Testis (tissue), 2 donors: Measurements from ENCODE around the gene C1orf53.

Experiments
- POLR2A ChIP-seq: fragments of 450-650 bp; IDR thresholded peaks from one replicate; pipeline ENCODE4 v1.6.1; 2017; ENCODE audit warnings: antibody characterized with exemption, mild to moderate bottlenecking, moderate library complexity
- TF ChIP-seq, protein P1 (sequence below), 3 experiments: fragments of 450-650 bp in 2 of 3; fragments of 200-600 bp in 1 of 3; sonication (generic) in 1 of 3; IDR thresholded peaks; one replicate each; pipeline ENCODE4 v1.5.1; 2016 to 2019; ENCODE audit warnings: antibody characterized with exemption in 3 of 3, mild to moderate bottlenecking in 2 of 3, moderate library complexity in 1 of 3

DNA sequence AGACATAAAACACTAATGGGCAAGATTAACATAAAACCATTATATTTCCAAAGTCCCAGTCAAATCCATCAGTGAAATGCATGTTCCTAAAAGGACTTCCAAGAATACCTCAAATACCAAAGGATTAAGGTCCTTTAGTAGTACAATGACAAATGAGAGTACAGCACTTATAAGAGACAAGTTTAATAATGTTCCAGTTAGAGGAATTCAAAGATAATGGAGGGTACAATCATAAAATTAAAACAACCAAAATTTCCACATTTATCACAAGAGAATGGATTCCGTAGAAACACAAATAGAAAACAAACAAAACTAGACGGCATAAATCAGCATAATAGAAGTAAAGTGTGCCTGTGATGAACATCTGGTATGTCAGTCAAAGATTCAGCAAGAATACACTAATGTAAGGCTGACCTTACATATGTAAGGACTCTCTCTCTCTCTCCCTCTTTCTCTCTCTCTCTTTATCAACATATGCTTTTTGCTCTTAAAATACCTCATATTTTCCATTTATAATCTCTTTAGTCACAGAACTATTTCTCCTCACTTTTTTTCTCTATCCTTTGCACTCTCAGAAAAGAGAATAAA, 32.8 kb upstream of the C1orf53 start:
- TF ChIP-seq, protein P1, sequence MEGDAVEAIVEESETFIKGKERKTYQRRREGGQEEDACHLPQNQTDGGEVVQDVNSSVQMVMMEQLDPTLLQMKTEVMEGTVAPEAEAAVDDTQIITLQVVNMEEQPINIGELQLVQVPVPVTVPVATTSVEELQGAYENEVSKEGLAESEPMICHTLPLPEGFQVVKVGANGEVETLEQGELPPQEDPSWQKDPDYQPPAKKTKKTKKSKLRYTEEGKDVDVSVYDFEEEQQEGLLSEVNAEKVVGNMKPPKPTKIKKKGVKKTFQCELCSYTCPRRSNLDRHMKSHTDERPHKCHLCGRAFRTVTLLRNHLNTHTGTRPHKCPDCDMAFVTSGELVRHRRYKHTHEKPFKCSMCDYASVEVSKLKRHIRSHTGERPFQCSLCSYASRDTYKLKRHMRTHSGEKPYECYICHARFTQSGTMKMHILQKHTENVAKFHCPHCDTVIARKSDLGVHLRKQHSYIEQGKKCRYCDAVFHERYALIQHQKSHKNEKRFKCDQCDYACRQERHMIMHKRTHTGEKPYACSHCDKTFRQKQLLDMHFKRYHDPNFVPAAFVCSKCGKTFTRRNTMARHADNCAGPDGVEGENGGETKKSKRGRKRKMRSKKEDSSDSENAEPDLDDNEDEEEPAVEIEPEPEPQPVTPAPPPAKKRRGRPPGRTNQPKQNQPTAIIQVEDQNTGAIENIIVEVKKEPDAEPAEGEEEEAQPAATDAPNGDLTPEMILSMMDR (IDR thresholded peaks at IDR 0.05): no peak
- no peak for TF ChIP-seq POLR2A
